Measurements from ENCODE around the gene TLR10.

- TF ChIP-seq POLR2A (IDR thresholded peaks at IDR 0.05) (no peak), CTCF (IDR thresholded peaks at IDR 0.05) (no peak)
These were observed 35.2 kb downstream of the TLR10 start for GRCh38 chr4:38747629-38748028.

Measured in tibial nerve (tissue), 3 donors.